Keratinocyte (primary cell): ENCODE results near the gene VASP.

Source experiments
- EZH2 ChIP-seq: IDR thresholded peaks from one replicate; pipeline ENCODE4 v1.6.1; 2012; ENCODE audit warnings: inconsistent platforms, mild to moderate bottlenecking, low read length, moderate library complexity
- TF ChIP-seq, protein P1 (sequence below), 3 experiments: IDR thresholded peaks in 1 of 3; conservative IDR thresholded peaks in 1 of 3; optimal IDR thresholded peaks in 1 of 3; 2 replicates in 2 of 3; 3 replicates in 1 of 3; pipeline versions ENCODE3 to v1.5.1; 2011; ENCODE audit warnings: low read length in 3 of 3, mild to moderate bottlenecking in 3 of 3, moderate library complexity in 2 of 3, control low read depth in 1 of 3, inconsistent platforms in 1 of 3; ENCODE audit not compliant: insufficient read depth in 2 of 3; ENCODE audit errors: extremely low read depth in 1 of 3

DNA sequence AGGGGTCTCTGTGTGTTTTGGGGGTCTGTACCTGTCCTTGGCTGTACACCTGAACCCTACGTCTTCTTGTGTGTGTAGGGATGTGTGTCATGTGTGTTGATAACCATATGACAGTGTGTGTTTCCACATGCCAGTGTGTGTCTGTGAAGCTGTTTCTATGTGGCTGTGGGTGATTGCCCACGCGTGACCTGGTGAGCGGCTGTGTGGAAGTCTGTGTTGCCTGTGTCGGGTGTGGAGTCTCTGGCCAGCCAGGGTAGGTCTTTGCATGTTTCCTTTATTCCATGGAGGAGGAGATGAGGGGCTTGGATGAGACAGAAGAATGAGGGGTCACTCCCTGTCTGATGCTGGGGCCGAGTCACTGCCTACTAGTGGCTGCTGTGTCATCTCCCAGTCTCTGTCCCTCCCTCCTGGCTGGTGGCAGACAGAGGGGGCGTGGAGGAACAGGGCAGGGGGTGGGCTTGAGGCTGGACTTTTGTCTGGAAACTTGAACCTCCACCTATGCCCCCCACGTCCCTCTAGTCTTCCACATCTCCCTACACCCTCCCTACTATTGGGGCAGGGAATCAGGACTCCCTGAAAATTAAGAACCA, 42.3 kb upstream of the VASP start:
- TF ChIP-seq, protein P1, sequence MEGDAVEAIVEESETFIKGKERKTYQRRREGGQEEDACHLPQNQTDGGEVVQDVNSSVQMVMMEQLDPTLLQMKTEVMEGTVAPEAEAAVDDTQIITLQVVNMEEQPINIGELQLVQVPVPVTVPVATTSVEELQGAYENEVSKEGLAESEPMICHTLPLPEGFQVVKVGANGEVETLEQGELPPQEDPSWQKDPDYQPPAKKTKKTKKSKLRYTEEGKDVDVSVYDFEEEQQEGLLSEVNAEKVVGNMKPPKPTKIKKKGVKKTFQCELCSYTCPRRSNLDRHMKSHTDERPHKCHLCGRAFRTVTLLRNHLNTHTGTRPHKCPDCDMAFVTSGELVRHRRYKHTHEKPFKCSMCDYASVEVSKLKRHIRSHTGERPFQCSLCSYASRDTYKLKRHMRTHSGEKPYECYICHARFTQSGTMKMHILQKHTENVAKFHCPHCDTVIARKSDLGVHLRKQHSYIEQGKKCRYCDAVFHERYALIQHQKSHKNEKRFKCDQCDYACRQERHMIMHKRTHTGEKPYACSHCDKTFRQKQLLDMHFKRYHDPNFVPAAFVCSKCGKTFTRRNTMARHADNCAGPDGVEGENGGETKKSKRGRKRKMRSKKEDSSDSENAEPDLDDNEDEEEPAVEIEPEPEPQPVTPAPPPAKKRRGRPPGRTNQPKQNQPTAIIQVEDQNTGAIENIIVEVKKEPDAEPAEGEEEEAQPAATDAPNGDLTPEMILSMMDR (optimal IDR thresholded peaks at IDR 0.05 in 1 of 3, IDR thresholded peaks at IDR 0.05 in 1 of 3, conservative IDR thresholded peaks at IDR 0.05 in 1 of 3; ENCODE audit: extremely low read depth in 1 of 3, insufficient read depth in 2 of 3, low read length in 3 of 3) = peak in 1 of 3 experiments; percentile 0
- no peak for TF ChIP-seq EZH2
